Cardiac fibroblast (primary cell): Measurements from ENCODE around the gene ELAVL3.

Experiments
- DNase-seq, 2 donors: peaks; one replicate each; pipeline versions ENCODE4 v3.0.0 to v3.0.0-alpha.2; 2010; ENCODE audit warnings: low read depth in 2 of 2
- H3K4me3 ChIP-seq, 2 donors: replicated peaks in 1 of 2; 1 replicate in 1 of 2; 2 replicates in 1 of 2; pipeline ENCODE4 v1.5.1; 2011; ENCODE audit warnings: low read depth in 2 of 2, low read length in 2 of 2, mild to moderate bottlenecking in 2 of 2, moderate library complexity in 1 of 2
- TF ChIP-seq, protein P1 (sequence below): IDR thresholded peaks from one replicate; pipeline ENCODE4 v1.5.1; 2011; ENCODE audit warnings: low read depth, mild to moderate bottlenecking, low read length, inconsistent platforms

The ELAVL3 gene

GRCh38 chr19:11421371-11422098 is 59.3 kb downstream of the ELAVL3 start:
- H3K4me3 ChIP-seq: no peak overlapping the region
- TF ChIP-seq, protein P1, sequence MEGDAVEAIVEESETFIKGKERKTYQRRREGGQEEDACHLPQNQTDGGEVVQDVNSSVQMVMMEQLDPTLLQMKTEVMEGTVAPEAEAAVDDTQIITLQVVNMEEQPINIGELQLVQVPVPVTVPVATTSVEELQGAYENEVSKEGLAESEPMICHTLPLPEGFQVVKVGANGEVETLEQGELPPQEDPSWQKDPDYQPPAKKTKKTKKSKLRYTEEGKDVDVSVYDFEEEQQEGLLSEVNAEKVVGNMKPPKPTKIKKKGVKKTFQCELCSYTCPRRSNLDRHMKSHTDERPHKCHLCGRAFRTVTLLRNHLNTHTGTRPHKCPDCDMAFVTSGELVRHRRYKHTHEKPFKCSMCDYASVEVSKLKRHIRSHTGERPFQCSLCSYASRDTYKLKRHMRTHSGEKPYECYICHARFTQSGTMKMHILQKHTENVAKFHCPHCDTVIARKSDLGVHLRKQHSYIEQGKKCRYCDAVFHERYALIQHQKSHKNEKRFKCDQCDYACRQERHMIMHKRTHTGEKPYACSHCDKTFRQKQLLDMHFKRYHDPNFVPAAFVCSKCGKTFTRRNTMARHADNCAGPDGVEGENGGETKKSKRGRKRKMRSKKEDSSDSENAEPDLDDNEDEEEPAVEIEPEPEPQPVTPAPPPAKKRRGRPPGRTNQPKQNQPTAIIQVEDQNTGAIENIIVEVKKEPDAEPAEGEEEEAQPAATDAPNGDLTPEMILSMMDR: no peak
- DNase-seq: peak in 1 of 2 donors; percentile 24

DNA sequence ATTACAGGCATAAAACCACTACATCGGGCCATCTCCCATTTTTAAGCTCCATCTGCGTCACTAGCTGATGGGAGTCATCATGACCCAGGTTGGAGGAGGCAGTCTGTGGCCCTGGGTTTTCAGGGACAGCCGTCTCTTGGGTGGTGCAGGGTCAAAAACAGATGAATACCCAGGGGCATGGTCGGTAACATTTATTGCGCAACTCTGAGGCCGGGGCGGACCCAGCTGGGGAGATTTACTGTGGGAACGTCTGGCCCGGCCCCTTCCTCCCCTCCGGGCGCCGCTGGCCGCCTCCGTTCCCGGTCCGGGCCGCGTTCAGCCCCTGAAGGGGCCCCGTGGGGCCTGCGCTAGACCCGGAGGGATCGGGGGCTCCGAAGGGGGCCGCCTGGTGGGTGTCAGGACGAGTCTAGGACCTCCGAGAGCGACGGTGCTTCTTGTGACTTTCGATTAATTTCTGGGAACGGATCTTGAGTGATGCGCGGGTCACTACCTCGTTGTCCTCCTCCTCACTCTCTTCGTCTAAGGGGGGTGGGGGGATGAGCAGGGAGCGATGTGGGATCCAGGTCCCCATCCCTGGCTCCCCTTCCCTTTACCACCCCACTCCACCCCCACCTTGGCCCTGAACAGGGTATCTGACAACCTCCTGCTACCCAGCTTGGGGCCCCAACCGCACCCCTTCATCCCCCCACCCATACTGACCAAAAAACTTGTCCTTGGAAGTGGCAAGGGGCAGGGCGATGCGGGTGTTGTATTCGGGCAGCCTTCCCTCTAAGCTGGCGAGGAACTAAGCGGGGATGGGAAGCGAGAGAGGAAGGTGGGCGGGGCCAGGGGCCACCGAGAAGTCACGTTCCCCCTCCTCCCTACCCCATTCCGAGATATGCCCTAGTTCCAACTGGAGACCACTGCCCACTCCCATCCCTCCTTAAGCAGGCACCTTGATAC is 60.1 kb downstream of the ELAVL3 start:
- peak overlapping the region; percentile 22 to 24 for H3K4me3 ChIP-seq
- DNase-seq: peak; percentile 57 to 61

DNA sequence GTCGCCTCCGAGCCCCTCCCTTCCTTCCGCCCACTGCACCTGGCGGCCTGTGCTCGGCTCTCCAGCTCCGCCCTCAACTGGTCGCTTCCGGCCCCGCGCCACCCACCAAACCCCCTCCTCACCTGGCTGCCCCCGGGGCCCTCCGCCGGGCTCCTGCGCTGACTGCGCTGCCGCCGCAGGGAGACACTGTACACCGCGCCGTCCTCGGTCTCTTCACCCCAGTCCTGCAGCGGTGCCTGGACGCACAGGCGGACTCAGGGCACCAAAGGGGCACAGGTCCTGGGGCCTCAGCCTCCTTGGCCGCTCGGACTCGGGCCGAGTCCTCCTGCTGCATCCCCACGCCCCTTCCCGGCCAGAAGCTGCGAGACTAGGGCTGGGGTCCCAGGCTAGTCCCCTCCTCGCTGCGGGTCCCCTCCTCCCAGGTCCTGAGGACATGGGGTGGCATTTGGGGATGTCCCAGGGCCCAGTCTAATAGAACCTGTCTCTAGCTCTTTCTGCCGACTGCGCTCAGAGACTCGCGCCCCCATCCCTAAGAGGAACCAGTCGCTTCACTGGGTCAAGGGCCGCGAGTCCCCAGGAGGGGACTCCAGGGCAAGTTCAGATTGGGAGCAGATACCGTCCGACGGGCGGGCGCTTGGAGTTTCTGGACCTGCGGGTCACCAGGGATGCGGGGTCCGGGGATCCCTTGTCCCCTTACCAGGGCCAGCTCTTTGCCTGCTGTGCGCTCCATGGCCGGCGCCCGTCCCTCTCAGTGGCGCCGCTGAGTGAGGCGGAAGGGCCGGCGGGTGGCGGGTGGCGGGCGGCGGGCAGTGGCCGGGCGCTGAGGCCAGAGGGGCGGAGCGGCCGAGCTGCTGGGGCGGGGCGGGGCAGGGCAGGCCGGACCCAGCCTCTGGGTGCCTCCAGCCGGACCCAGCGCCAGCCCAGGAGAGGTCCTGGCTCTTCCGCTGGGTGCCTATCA is 62.0 kb downstream of the ELAVL3 start, which contains the start of gene RGL3:
Gene RGL3 (minus strand): TSS at position 766 of the 958 bp plus-strand sequence. CDS start 36 bp downstream, at position 730.
- peak within 1 kb of the TSS; percentile 32 to 45 for H3K4me3 ChIP-seq
- no peak for DNase-seq

More for the DNA sequence above, 60.1 kb downstream of the ELAVL3 start:
- TF ChIP-seq, protein P1: no peak

GRCh38 chr19:11418094-11418548 is 62.7 kb downstream of the ELAVL3 start:
- TF ChIP-seq, protein P1: no peak
- no peak overlapping the region for H3K4me3 ChIP-seq
- no peak for DNase-seq

More for the DNA sequence above, 62.0 kb downstream of the ELAVL3 start, which contains the start of gene RGL3:
- TF ChIP-seq, protein P1: no peak

GRCh38 chr19:11416346-11417052 is 64.3 kb downstream of the ELAVL3 start:
- H3K4me3 ChIP-seq: no peak overlapping the region
- no peak for DNase-seq
- TF ChIP-seq, protein P1: no peak
